Measurements from ENCODE around the gene S100A2. TPM values are rescaled to one million over a fixed set of nuclear protein-coding genes. Genes with fewer than 3 reads are reported as not detected.

Gene S100A2
- total and polyA plus RNA-seq, 2 of the 13 experiments (the other 11 are each of a cell fraction or from before 2014, with no cell fraction given), result 1.2 TPM

DNA sequence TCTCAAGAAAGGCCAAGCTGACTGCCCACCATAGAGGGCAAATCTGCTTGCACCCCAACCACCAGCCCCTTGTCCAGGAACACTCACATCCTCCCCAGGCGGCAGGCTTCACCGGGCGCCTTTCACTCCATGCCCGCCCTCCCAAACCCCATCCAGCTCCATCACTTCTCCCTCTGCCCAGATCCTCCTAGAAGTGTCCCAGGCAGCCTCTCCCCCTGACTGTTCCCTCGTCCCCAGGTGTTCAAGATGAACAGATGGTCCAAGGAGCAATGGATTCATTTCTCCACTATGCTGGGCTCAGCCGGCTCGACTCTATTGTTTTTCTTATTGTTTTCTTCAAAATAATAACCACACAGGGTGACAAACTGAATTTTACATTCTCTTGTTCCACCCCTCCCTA is 52.0 kb downstream of the S100A2 start (continued):
- TF ChIP-seq, protein P1, sequence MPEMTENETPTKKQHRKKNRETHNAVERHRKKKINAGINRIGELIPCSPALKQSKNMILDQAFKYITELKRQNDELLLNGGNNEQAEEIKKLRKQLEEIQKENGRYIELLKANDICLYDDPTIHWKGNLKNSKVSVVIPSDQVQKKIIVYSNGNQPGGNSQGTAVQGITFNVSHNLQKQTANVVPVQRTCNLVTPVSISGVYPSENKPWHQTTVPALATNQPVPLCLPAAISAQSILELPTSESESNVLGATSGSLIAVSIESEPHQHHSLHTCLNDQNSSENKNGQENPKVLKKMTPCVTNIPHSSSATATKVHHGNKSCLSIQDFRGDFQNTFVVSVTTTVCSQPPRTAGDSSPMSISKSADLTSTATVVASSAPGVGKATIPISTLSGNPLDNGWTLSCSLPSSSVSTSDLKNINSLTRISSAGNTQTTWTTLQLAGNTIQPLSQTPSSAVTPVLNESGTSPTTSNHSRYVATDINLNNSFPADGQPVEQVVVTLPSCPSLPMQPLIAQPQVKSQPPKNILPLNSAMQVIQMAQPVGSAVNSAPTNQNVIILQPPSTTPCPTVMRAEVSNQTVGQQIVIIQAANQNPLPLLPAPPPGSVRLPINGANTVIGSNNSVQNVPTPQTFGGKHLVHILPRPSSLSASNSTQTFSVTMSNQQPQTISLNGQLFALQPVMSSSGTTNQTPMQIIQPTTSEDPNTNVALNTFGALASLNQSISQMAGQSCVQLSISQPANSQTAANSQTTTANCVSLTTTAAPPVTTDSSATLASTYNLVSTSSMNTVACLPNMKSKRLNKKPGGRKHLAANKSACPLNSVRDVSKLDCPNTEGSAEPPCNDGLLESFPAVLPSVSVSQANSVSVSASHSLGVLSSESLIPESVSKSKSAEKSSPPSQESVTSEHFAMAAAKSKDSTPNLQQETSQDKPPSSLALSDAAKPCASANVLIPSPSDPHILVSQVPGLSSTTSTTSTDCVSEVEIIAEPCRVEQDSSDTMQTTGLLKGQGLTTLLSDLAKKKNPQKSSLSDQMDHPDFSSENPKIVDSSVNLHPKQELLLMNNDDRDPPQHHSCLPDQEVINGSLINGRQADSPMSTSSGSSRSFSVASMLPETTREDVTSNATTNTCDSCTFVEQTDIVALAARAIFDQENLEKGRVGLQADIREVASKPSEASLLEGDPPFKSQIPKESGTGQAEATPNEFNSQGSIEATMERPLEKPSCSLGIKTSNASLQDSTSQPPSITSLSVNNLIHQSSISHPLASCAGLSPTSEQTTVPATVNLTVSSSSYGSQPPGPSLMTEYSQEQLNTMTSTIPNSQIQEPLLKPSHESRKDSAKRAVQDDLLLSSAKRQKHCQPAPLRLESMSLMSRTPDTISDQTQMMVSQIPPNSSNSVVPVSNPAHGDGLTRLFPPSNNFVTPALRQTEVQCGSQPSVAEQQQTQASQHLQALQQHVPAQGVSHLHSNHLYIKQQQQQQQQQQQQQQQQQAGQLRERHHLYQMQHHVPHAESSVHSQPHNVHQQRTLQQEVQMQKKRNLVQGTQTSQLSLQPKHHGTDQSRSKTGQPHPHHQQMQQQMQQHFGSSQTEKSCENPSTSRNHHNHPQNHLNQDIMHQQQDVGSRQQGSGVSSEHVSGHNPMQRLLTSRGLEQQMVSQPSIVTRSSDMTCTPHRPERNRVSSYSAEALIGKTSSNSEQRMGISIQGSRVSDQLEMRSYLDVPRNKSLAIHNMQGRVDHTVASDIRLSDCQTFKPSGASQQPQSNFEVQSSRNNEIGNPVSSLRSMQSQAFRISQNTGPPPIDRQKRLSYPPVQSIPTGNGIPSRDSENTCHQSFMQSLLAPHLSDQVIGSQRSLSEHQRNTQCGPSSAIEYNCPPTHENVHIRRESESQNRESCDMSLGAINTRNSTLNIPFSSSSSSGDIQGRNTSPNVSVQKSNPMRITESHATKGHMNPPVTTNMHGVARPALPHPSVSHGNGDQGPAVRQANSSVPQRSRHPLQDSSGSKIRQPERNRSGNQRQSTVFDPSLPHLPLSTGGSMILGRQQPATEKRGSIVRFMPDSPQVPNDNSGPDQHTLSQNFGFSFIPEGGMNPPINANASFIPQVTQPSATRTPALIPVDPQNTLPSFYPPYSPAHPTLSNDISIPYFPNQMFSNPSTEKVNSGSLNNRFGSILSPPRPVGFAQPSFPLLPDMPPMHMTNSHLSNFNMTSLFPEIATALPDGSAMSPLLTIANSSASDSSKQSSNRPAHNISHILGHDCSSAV (CRISPR knock-in tag; IDR thresholded peaks at IDR 0.05; ENCODE audit: borderline replicate concordance), result no peak
- TF ChIP-seq ELF4 (CRISPR knock-in tag; IDR thresholded peaks at IDR 0.05; ENCODE audit: borderline replicate concordance), result no peak
- TF ChIP-seq CBX2 (IDR thresholded peaks at IDR 0.05; ENCODE audit: low read depth, low read length), result no peak
- no peak for TF ChIP-seq CBX2 (CRISPR knock-in tag; IDR thresholded peaks at IDR 0.05; ENCODE audit: low read depth)
- TF ChIP-seq, protein P2, sequence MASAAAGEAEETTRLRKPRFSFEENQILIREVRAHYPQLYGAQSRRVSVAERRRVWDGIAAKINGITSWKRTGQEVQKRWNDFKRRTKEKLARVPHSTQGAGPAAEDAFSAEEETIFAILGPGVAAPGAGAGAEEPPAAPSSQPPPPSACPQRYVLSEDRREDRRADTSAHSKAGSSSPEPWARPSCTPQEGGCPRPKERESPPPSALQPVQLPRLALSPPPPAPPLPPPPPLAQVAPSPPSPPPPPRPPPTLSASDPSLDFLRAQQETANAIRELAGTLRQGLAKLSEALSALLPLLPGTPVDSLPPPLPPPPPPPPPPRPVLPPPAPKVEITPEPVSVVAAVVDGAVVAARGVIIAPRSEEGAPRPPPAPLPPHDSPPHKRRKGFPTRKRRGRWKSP (CRISPR knock-in tag; IDR thresholded peaks at IDR 0.05), result no peak
- TF ChIP-seq ZSCAN31 (CRISPR knock-in tag; IDR thresholded peaks at IDR 0.05; ENCODE audit: low read depth), result no peak

All from HepG2 (cell line).